OCI-LY7 (cell line): Measurements from ENCODE around the gene PLCB1.

Source experiments
- CTCF ChIP-seq: fragments of 200-600 bp; sonication (generic); conservative IDR thresholded peaks from 2 replicates; pipeline ENCODE4 v1.5.1; 2014; ENCODE audit warnings: mild to moderate bottlenecking, antibody characterized with exemption, low read length, moderate library complexity, mixed read lengths
- EZH2phosphoT487 ChIP-seq: fragments of 200-600 bp; sonication (generic); IDR thresholded peaks from 2 replicates; pipeline ENCODE4 v1.6.1; 2018; ENCODE audit warnings: low read depth, borderline replicate concordance, mild to moderate bottlenecking, mixed run types, antibody characterized with exemption, low read length, moderate library complexity, mixed read lengths

GRCh38 chr20:8147476-8147875 is 15.4 kb downstream of the PLCB1 start:
- TF ChIP-seq CTCF = no peak
- no peak for TF ChIP-seq EZH2phosphoT487
